ENCODE results near the gene ITGB3BP. TPM values are rescaled to one million over a fixed set of nuclear protein-coding genes. Genes with fewer than 3 reads are reported as not detected.

The ITGB3BP gene
- total RNA-seq, 1 donor from 2014 or later = 17.9 TPM

- peaks cover 21% of the 10 kb centered on the region for H3K4me1 Mint-ChIP-seq (ENCODE audit: unreplicated experiment)
- H3K4me3 Mint-ChIP-seq (ENCODE audit: unreplicated experiment) = no peak overlapping the region
- no peaks in the 10 kb centered on the region for H3K27me3 Mint-ChIP-seq (ENCODE audit: unreplicated experiment)
- H3K27ac Mint-ChIP-seq (ENCODE audit: unreplicated experiment) = no peak overlapping the region
- H3K36me3 Mint-ChIP-seq (ENCODE audit: unreplicated experiment) = peaks cover 8% of the 10 kb centered on the region
- no peak for DNase-seq (ENCODE audit: extremely low spot score, unreplicated experiment)
- peak; percentile 52 for TF ChIP-seq CTCF (IDR thresholded peaks at IDR 0.05)
- no peaks in the 10 kb centered on the region for H3K9me3 Mint-ChIP-seq (ENCODE audit: unreplicated experiment)
Observed at GRCh38 chr1:63454269-63454668, 68.8 kb downstream of the ITGB3BP start.

- peaks cover 8% of the 10 kb centered on the region for H3K36me3 Mint-ChIP-seq (ENCODE audit: unreplicated experiment)
- H3K4me3 Mint-ChIP-seq (ENCODE audit: unreplicated experiment) = no peak overlapping the region
- peaks cover 23% of the 10 kb centered on the region for H3K4me1 Mint-ChIP-seq (ENCODE audit: unreplicated experiment)
- no peak for DNase-seq (ENCODE audit: extremely low spot score, unreplicated experiment)
- H3K27me3 Mint-ChIP-seq (ENCODE audit: unreplicated experiment) = no peaks in the 10 kb centered on the region
- TF ChIP-seq CTCF (IDR thresholded peaks at IDR 0.05) = no peak
- H3K27ac Mint-ChIP-seq (ENCODE audit: unreplicated experiment) = no peak overlapping the region
- no peaks in the 10 kb centered on the region for H3K9me3 Mint-ChIP-seq (ENCODE audit: unreplicated experiment)
Observed at GRCh38 chr1:63453232-63453631, 69.8 kb downstream of the ITGB3BP start.

- Mint-ChIP-seq H3K9me3 (ENCODE audit: unreplicated experiment) (no peaks in the 10 kb centered on the region), H3K4me3 (ENCODE audit: unreplicated experiment) (no peak overlapping the region), H3K27me3 (ENCODE audit: unreplicated experiment) (no peaks in the 10 kb centered on the region), H3K36me3 (ENCODE audit: unreplicated experiment) (no peaks in the 10 kb centered on the region), H3K4me1 (ENCODE audit: unreplicated experiment) (peaks cover 23% of the 10 kb centered on the region), H3K27ac (ENCODE audit: unreplicated experiment) (no peak overlapping the region)
- TF ChIP-seq CTCF (IDR thresholded peaks at IDR 0.05) = no peak
- DNase-seq (ENCODE audit: extremely low spot score, unreplicated experiment) = no peak
Observed at GRCh38 chr1:63450416-63450815, 72.6 kb downstream of the ITGB3BP start.

GRCh38 chr1:63448731-63449246 lies 74.2 kb downstream of the ITGB3BP start:
- Mint-ChIP-seq H3K4me3 (ENCODE audit: unreplicated experiment) (no peak overlapping the region), H3K27me3 (ENCODE audit: unreplicated experiment) (no peaks in the 10 kb centered on the region), H3K36me3 (ENCODE audit: unreplicated experiment) (no peaks in the 10 kb centered on the region), H3K27ac (ENCODE audit: unreplicated experiment) (no peak overlapping the region), H3K4me1 (ENCODE audit: unreplicated experiment) (peaks cover 23% of the 10 kb centered on the region), H3K9me3 (ENCODE audit: unreplicated experiment) (no peaks in the 10 kb centered on the region)
- no peak for DNase-seq (ENCODE audit: extremely low spot score, unreplicated experiment)
- no peak for TF ChIP-seq CTCF (IDR thresholded peaks at IDR 0.05)

- no peak overlapping the region for H3K4me3 Mint-ChIP-seq (ENCODE audit: unreplicated experiment)
- no peak overlapping the region for H3K27ac Mint-ChIP-seq (ENCODE audit: unreplicated experiment)
- DNase-seq (ENCODE audit: extremely low spot score, unreplicated experiment) = no peak
- H3K9me3 Mint-ChIP-seq (ENCODE audit: unreplicated experiment) = no peaks in the 10 kb centered on the region
- no peaks in the 10 kb centered on the region for H3K27me3 Mint-ChIP-seq (ENCODE audit: unreplicated experiment)
- no peak for TF ChIP-seq CTCF (IDR thresholded peaks at IDR 0.05)
- no peaks in the 10 kb centered on the region for H3K4me1 Mint-ChIP-seq (ENCODE audit: unreplicated experiment)
- H3K36me3 Mint-ChIP-seq (ENCODE audit: unreplicated experiment) = no peaks in the 10 kb centered on the region
Observed at GRCh38 chr1:63442141-63442475, 80.9 kb downstream of the ITGB3BP start.

All from osteocyte (in vitro differentiated cells).